Neural progenitor cell (in vitro differentiated cells): ENCODE results near the gene ARVCF. TPM values are rescaled to one million over a fixed set of nuclear protein-coding genes. Genes with fewer than 3 reads are reported as not detected.

Experiments
- DNase-seq: peaks from one replicate; pipeline ENCODE4 v3.0.0-alpha.2; 2016; ENCODE audit warnings: low spot score
- H2AFZ ChIP-seq: fragments of 200-600 bp; sonication (generic); replicated peaks from 2 replicates; pipeline ENCODE4 v1.6.1; 2016; ENCODE audit warnings: antibody characterized with exemption
- H3F3A ChIP-seq: fragments of 200-600 bp; sonication (generic); 2 replicates; pipeline ENCODE4 v1.6.1; 2016; ENCODE audit warnings: antibody characterized with exemption, low read depth
- H3K27ac ChIP-seq: fragments of 200-600 bp; sonication (generic); 2 replicates; pipeline ENCODE4 v1.5.1; 2016; ENCODE audit warnings: mild to moderate bottlenecking
- H3K27me3 ChIP-seq: fragments of 200-600 bp; sonication (generic); 2 replicates; pipeline ENCODE4 v1.6.1; 2016; ENCODE audit warnings: mild to moderate bottlenecking, moderate library complexity
- H3K36me3 ChIP-seq: fragments of 200-600 bp; sonication (generic); 2 replicates; pipeline ENCODE4 v1.5.1; 2016
- H3K4me1 ChIP-seq: fragments of 200-600 bp; sonication (generic); 2 replicates; pipeline ENCODE4 v1.6.1; 2016; ENCODE audit warnings: mixed run types
- H3K4me2 ChIP-seq: fragments of 200-600 bp; sonication (generic); 2 replicates; pipeline ENCODE4 v1.6.1; 2016
- H3K4me3 ChIP-seq: fragments of 200-600 bp; sonication (generic); 2 replicates; pipeline ENCODE4 v1.5.1; 2016
- H3K79me2 ChIP-seq: fragments of 200-600 bp; sonication (generic); 2 replicates; pipeline ENCODE4 v1.6.1; 2016; ENCODE audit warnings: low read depth
- H3K9ac ChIP-seq: fragments of 200-600 bp; sonication (generic); 2 replicates; pipeline ENCODE4 v1.6.1; 2016
- H3K9me3 ChIP-seq: fragments of 200-600 bp; sonication (generic); 2 replicates; pipeline ENCODE4 v1.5.1; 2016; ENCODE audit warnings: low read depth
- H4K20me1 ChIP-seq: fragments of 200-600 bp; sonication (generic); 2 replicates; pipeline ENCODE4 v1.6.1; 2016; ENCODE audit warnings: low read depth
- H3K27ac Mint-ChIP-seq: 3 replicates; pipeline ENCODE4 v1.8.0; 2021; ENCODE audit warnings: mixed read lengths
- H3K27me3 Mint-ChIP-seq: 2 replicates; pipeline ENCODE4 v1.8.0; 2022; ENCODE audit warnings: low read depth, mild to moderate bottlenecking, inconsistent platforms, moderate library complexity, mixed read lengths; ENCODE audit not compliant: insufficient read depth
- H3K36me3 Mint-ChIP-seq: 3 replicates; pipeline ENCODE4 v1.8.0; 2021; ENCODE audit warnings: mixed read lengths
- H3K4me1 Mint-ChIP-seq: 3 replicates; pipeline ENCODE4 v1.8.0; 2021; ENCODE audit warnings: mixed read lengths
- H3K4me3 Mint-ChIP-seq: 3 replicates; pipeline ENCODE4 v1.8.0; 2021; ENCODE audit warnings: mild to moderate bottlenecking, moderate library complexity, mixed read lengths
- H3K9me3 Mint-ChIP-seq: 3 replicates; pipeline ENCODE4 v1.8.0; 2020; ENCODE audit warnings: mixed read lengths
- EZH2 ChIP-seq: fragments of 200-600 bp; sonication (generic); IDR thresholded peaks from 2 replicates; pipeline ENCODE4 v1.6.1; 2017; ENCODE audit warnings: antibody characterized with exemption, mild to moderate bottlenecking, moderate library complexity
- EZH2phosphoT487 ChIP-seq: fragments of 200-600 bp; sonication (generic); IDR thresholded peaks from 2 replicates; pipeline ENCODE4 v1.6.1; 2017; ENCODE audit warnings: antibody characterized with exemption
- total RNA-seq: library from RNA; depleted of rRNA; stranded (reverse); fragments of >200 nt; gene quantifications from 2 replicates; pipeline ENCODE4 v1.2.3, GENCODE V29; 2015; ENCODE audit warnings: low replicate concordance
- TF ChIP-seq, protein P1 (sequence below): fragments of 200-600 bp; sonication (generic); IDR thresholded peaks from 2 replicates; pipeline ENCODE4 v1.5.1; 2017; ENCODE audit warnings: antibody characterized with exemption, mild to moderate bottlenecking

Gene ARVCF
- total RNA-seq, 1 donor from 2014 or later, result 35.4 TPM

DNA sequence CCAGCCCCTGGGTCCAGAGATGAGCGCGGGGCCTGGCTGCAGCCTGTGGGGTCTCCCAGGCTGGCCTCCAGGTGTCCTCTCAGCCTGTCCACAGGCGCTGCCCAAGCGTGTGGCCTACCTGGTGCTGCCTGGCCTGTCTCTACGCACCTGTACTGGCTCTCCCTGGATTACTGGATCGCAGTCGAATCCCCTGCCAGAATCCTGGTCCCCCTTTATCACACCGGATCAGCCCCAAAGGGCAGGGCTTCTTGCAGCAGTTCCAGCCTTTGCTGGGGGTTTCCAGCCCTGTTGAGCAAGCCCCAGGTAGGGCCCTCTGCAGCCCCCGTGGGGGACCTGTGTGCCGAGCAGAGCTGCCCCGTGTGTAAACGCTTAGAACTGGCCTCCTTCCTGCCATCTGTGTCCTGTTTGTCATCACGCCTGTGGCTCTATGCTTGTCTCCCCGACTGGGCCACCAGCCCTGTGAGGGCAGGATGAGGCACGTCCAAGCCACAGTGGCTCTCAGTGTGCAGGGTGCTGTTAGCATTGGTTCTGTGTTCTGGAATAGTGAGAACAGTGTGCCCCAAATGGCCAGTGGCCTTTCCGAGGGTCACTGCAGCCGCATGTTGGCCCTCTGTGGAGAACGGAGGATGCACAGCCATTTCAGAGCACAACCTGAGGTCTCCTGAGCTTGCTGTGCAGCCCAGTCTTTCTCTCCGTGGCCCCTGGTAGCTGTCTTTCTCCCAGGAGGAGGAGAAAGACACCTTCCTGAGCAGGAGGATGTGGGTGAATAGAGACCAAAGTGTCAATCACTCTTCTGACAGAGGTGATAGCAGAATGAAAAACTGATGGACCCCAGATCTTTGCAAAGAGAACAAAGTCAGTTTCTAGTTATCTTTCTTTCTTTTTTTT is 61.1 kb downstream of the ARVCF start:
- Mint-ChIP-seq H3K9me3 (no peaks in the 10 kb centered on the region), H3K36me3 (no peaks in the 10 kb centered on the region), H3K4me3 (no peak overlapping the region), H3K27me3 (peaks cover 11% of the 10 kb centered on the region), H3K27ac (no peak overlapping the region), H3K4me1 (peaks cover 32% of the 10 kb centered on the region)
- Histone ChIP-seq H3F3A (no peaks in the 10 kb centered on the region), H4K20me1 (no peaks in the 10 kb centered on the region), H3K27me3 (no peaks in the 10 kb centered on the region), H3K79me2 (no peaks in the 10 kb centered on the region), H3K27ac (no peak overlapping the region), H3K4me2 (no peak overlapping the region), H3K9ac (no peak overlapping the region), H3K9me3 (no peaks in the 10 kb centered on the region), H3K4me1 (peaks cover 5% of the 10 kb centered on the region), H2AFZ (no peak overlapping the region), H3K4me3 (no peak overlapping the region), H3K36me3 (no peaks in the 10 kb centered on the region)
- no peak for DNase-seq
- TF ChIP-seq EZH2 (no peak), EZH2phosphoT487 (no peak)
- TF ChIP-seq, protein P1, sequence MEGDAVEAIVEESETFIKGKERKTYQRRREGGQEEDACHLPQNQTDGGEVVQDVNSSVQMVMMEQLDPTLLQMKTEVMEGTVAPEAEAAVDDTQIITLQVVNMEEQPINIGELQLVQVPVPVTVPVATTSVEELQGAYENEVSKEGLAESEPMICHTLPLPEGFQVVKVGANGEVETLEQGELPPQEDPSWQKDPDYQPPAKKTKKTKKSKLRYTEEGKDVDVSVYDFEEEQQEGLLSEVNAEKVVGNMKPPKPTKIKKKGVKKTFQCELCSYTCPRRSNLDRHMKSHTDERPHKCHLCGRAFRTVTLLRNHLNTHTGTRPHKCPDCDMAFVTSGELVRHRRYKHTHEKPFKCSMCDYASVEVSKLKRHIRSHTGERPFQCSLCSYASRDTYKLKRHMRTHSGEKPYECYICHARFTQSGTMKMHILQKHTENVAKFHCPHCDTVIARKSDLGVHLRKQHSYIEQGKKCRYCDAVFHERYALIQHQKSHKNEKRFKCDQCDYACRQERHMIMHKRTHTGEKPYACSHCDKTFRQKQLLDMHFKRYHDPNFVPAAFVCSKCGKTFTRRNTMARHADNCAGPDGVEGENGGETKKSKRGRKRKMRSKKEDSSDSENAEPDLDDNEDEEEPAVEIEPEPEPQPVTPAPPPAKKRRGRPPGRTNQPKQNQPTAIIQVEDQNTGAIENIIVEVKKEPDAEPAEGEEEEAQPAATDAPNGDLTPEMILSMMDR, result no peak

GRCh38 chr22:19951346-19951745 is 65.3 kb downstream of the ARVCF start:
- H3F3A ChIP-seq, result no peaks in the 10 kb centered on the region
- H4K20me1 ChIP-seq, result no peaks in the 10 kb centered on the region
- Mint-ChIP-seq H3K27ac (no peak overlapping the region), H3K9me3 (no peaks in the 10 kb centered on the region), H3K4me3 (no peak overlapping the region), H3K4me1 (peaks cover 26% of the 10 kb centered on the region), H3K27me3 (peaks cover 2% of the 10 kb centered on the region), H3K36me3 (no peaks in the 10 kb centered on the region)
- H3K9me3 ChIP-seq, result no peaks in the 10 kb centered on the region
- H3K9ac ChIP-seq, result no peak overlapping the region
- no peak overlapping the region for H3K27ac ChIP-seq
- H3K36me3 ChIP-seq, result no peaks in the 10 kb centered on the region
- no peaks in the 10 kb centered on the region for H3K4me1 ChIP-seq
- no peak for DNase-seq
- H3K27me3 ChIP-seq, result peaks cover 8% of the 10 kb centered on the region
- no peak overlapping the region for H2AFZ ChIP-seq
- no peak overlapping the region for H3K4me2 ChIP-seq
- no peaks in the 10 kb centered on the region for H3K79me2 ChIP-seq
- no peak for TF ChIP-seq EZH2
- TF ChIP-seq EZH2phosphoT487, result no peak
- TF ChIP-seq, protein P1, result no peak
- H3K4me3 ChIP-seq, result no peak overlapping the region

DNA sequence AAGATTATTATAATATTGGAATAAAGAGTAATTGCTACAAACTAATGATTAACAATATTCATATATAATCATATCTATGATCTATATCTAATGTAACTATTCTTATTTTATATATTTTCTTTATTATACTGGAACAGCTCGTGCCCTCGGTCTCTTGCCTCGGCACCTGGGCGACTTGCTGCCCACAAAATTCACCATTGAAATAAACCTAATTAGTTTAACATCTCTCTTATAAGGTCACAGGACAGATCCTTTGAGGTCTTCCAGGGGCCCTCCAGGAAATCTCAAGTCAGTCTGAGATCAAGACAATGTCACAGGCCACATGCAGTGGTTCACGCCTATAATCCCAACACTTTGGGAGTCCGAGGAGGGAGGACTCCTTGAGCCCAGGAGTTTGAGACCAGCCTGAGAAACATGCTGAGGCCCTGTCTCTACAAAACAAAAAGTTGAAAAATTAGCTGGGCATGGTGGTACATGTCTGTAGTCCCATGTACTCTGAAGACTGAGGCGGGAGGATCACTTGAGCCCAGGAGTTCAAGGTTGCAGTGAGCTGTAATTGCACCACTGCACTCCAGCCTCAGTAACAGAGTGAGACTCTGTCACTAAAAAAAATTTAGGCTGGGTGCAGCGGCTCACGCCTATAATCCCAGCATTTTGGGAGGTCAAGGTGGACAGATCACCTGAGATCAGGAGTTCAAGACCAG is 68.4 kb downstream of the ARVCF start:
- no peak overlapping the region for H3K27ac Mint-ChIP-seq
- Histone ChIP-seq H4K20me1 (no peaks in the 10 kb centered on the region), H3K27ac (no peak overlapping the region), H3K9me3 (no peaks in the 10 kb centered on the region), H3F3A (peaks cover 6% of the 10 kb centered on the region), H3K36me3 (no peaks in the 10 kb centered on the region), H3K4me2 (no peak overlapping the region), H3K9ac (no peak overlapping the region), H3K27me3 (peaks cover 8% of the 10 kb centered on the region), H2AFZ (no peak overlapping the region), H3K4me3 (no peak overlapping the region), H3K4me1 (peaks cover 3% of the 10 kb centered on the region), H3K79me2 (no peaks in the 10 kb centered on the region)
- no peak for TF ChIP-seq EZH2phosphoT487
- TF ChIP-seq, protein P1, result no peak
- TF ChIP-seq EZH2, result no peak
- H3K4me1 Mint-ChIP-seq, result peaks cover 26% of the 10 kb centered on the region
- no peak overlapping the region for H3K4me3 Mint-ChIP-seq
- H3K36me3 Mint-ChIP-seq, result peaks cover 2% of the 10 kb centered on the region
- H3K9me3 Mint-ChIP-seq, result peaks cover 2% of the 10 kb centered on the region
- H3K27me3 Mint-ChIP-seq, result peaks cover 5% of the 10 kb centered on the region
- no peak for DNase-seq
